Heart right ventricle (tissue), 16 donors: ENCODE measurements around the gene CACNA1A. TPM values are rescaled to one million over a fixed set of nuclear protein-coding genes. Genes with fewer than 3 reads are reported as not detected.
A peak's percentile ranks its signal among the peaks of the same experiment; 100 is the strongest.

Source experiments
- ATAC-seq, 8 donors: fragments of 200-7000 bp; cut with Tn5 transposase; one replicate each; pipeline ENCODE4 v1.9.1; 2020; ENCODE audit warnings: mild to moderate bottlenecking in 8 of 8, moderate library complexity in 8 of 8, moderate number of reproducible peaks in 1 of 8
- DNase-seq, 2 donors: peaks; one replicate each; pipeline ENCODE4 v3.0.0-alpha.2; 2020
- H3K27ac ChIP-seq, 10 donors: fragments of 200-600 bp; sonication (generic) in 2 of 10; one replicate each; pipeline versions ENCODE4 v1.5.0 to v1.8.0; 2020 to 2022; ENCODE audit warnings: mild to moderate bottlenecking in 3 of 10
- H3K27me3 ChIP-seq, 7 donors: fragments of 200-600 bp; one replicate each; pipeline ENCODE4 v1.8.0; 2021 to 2022; ENCODE audit warnings: mild to moderate bottlenecking in 2 of 7
- H3K36me3 ChIP-seq, 9 donors: fragments of 200-600 bp; sonication (generic) in 1 of 9; one replicate each; pipeline versions ENCODE4 v1.5.0 to v1.8.0; 2020 to 2022; ENCODE audit warnings: mild to moderate bottlenecking in 2 of 9
- H3K4me1 ChIP-seq, 9 donors: fragments of 200-600 bp; sonication (generic) in 1 of 9; one replicate each; pipeline versions ENCODE4 v1.5.0 to v1.8.0; 2020 to 2022; ENCODE audit warnings: mild to moderate bottlenecking in 4 of 9
- H3K4me3 ChIP-seq, 10 donors: fragments of 200-600 bp; sonication (generic) in 2 of 10; one replicate each; pipeline versions ENCODE4 v1.5.0 to v1.8.0; 2020 to 2022; ENCODE audit warnings: mild to moderate bottlenecking in 7 of 10, moderate library complexity in 2 of 10
- H3K9me3 ChIP-seq, 11 donors: fragments of 200-600 bp in 10 of 11; sonication (generic) in 2 of 11; one replicate each; pipeline versions ENCODE4 v1.5.0 to v1.8.0; 2013 to 2022; ENCODE audit warnings: mild to moderate bottlenecking in 2 of 11, control low read depth in 1 of 11, moderate library complexity in 1 of 11
- CTCF ChIP-seq, 9 donors: fragments of 200-600 bp; sonication (generic) in 2 of 9; IDR thresholded peaks; one replicate each; pipeline versions ENCODE4 v1.5.0 to v1.8.0; 2021 to 2022; ENCODE audit warnings: antibody characterized with exemption in 9 of 9, mild to moderate bottlenecking in 5 of 9, moderate library complexity in 1 of 9
- WGBS, 2 donors: extraction: QIAGEN DNeasy Blood & Tissue Kit; methylation state at CpG; one replicate each; pipeline ENCODE4 v1.1.7; 2013; ENCODE audit warnings: inconsistent platforms in 1 of 2; 5-methylcytosine and 5-hydroxymethylcytosine counted together
- intact Hi-C, 10 donors: fragments of 100-400 bp; cut with DNase I; formaldehyde crosslinking; loops; one replicate each; pipeline versions ENCODE4 v1.11.1 to v1.14.2; 2022
- polyA plus RNA-seq, 2 donors: library from polyadenylated mRNA; stranded (reverse); fragments of 200-250 nt; gene quantifications; one replicate each; pipeline ENCODE4 v1.2.3, GENCODE V29; 2013
- total RNA-seq, 10 donors: library from RNA; stranded (reverse); fragmentation: NEBNext Ultra II Directional in 3 of 10; extraction: Animal tissue kit (Norgen Biotek cat#: 25700) in 3 of 10; gene quantifications; one replicate each; pipeline versions ENCODE4 v1.2.1 to v1.2.4, GENCODE V29; 2021 to 2023
- donor health status: Arrhythmogenic right ventricular cardiomyopathy.
- donor health status: ischemic (EF 13 %, LVEDD 7.1; RV severe dilation, severe dysfunction).
- donor health status: healthy with polysubstance abuse.
- donor health status: DM: no; HTN: yes; CAD: no.
- donor health status: DM: no; HTN: no; CAD: no.
- donor health status: ischemic (EF 25% LVEDD 6.9; RV normal size, moderate dysfunction).
- donor health status: ischemic (EF 25% LVEDD 5.7; RV mildly dilated, moderate dysfunction).
- donor health status: healthy.
- donor health status: DM: yes; HTN: yes; CAD: no.
- donor health status: Ischemic cardiomyopathy.
- donor health status: ischemic (EF 35%, LVEDD 5.7; RV mildly dilated, moderate dysfunction).
- donor health status: nonischemic (EF 11% LVEDD 7.7; RV severe dilation, severe dysfunction).
- donor health status: DM: yes; HTN: yes; CAD: no.
- donor health status: PGD.
- donor health status: ischemic (EF 29% LVEDD 5.4; RV normal size, mild dysfunction).
- donor health status: nonischemic (EF 23%, LVEDD 6.1; RV moderate dilation, normal function).

CACNA1A gene
- total and polyA plus RNA-seq, 12 donors: 0.21 to 2.3 (median 0.66) TPM

- H3K4me1 ChIP-seq: peaks cover 18 to 88% (median 64%) of the 10 kb centered on the region in 9 donors
- no peak for TF ChIP-seq CTCF (IDR thresholded peaks at IDR 0.05)
- DNase-seq (peak; percentile 70 to 76), ATAC-seq (peak; percentile 31 to 53 (median 37))
- no peaks in the 10 kb centered on the region for H3K27me3 ChIP-seq
- 18 to 28% methylated on average over 20 of the region's 20 CpGs for WGBS, 2 donors
- peak overlapping the region; percentile 81 to 99 (median 96) for H3K27ac ChIP-seq
- H3K4me3 ChIP-seq: peak overlapping the region in 9 of 10 donors; percentile 16 to 55 (median 45)
- H3K9me3 ChIP-seq: no peaks in the 10 kb centered on the region
- intact Hi-C loops: loop anchor here in 2 of 10 donors (1.0 to 10.0 kb wide), 3 partner anchors 8 to 681 kb away; no protein-coding TSS in a partner anchor
- no peaks in the 10 kb centered on the region for H3K36me3 ChIP-seq
These were observed 342.5 kb downstream of the CACNA1A start for GRCh38 chr19:13163609-13164342.

- Histone ChIP-seq H3K27ac (peak overlapping the region; percentile 81 to 99 (median 96)), H3K4me3 (peak overlapping the region in 9 of 10 donors; percentile 17 to 55 (median 45)), H3K36me3 (no peaks in the 10 kb centered on the region), H3K4me1 (peaks cover 18 to 80% (median 61%) of the 10 kb centered on the region in 9 donors), H3K27me3 (no peaks in the 10 kb centered on the region), H3K9me3 (no peaks in the 10 kb centered on the region)
- intact Hi-C loops: loop anchor here in 2 of 10 donors (10.0 kb wide), 2 partner anchors 188 to 682 kb away; no protein-coding TSS in a partner anchor
- ATAC-seq: peak; percentile 84 to 92 (median 87)
- peak; percentile 96 to 99 for DNase-seq
- 3 to 4% methylated on average over 58 of the region's 58 CpGs for WGBS, 2 donors
- TF ChIP-seq CTCF (IDR thresholded peaks at IDR 0.05): no peak
These were observed 343.3 kb downstream of the CACNA1A start for GRCh38 chr19:13162724-13163608.

GRCh38 chr19:13160557-13160956, 345.7 kb downstream of the CACNA1A start:
- Histone ChIP-seq H3K4me1 (peaks cover 13 to 82% (median 52%) of the 10 kb centered on the region in 9 donors), H3K9me3 (no peaks in the 10 kb centered on the region), H3K36me3 (no peaks in the 10 kb centered on the region), H3K27ac (peak overlapping the region in 3 of 10 donors; percentile 30 to 99 (median 98)), H3K27me3 (no peaks in the 10 kb centered on the region), H3K4me3 (no peak overlapping the region)
- TF ChIP-seq CTCF (IDR thresholded peaks at IDR 0.05): no peak
- ATAC-seq (no peak), DNase-seq (no peak)
- 90 to 100% methylated on average over 1 of the region's 1 CpG for WGBS, 2 donors
- intact Hi-C loops: loop anchor here in 2 of 10 donors (10.0 kb wide), 2 partner anchors 186 to 684 kb away; no protein-coding TSS in a partner anchor

- TF ChIP-seq CTCF (IDR thresholded peaks at IDR 0.05): no peak
- Histone ChIP-seq H3K4me1 (peaks cover 10 to 82% (median 52%) of the 10 kb centered on the region in 9 donors), H3K27me3 (no peaks in the 10 kb centered on the region), H3K9me3 (no peaks in the 10 kb centered on the region), H3K4me3 (no peak overlapping the region), H3K27ac (peak overlapping the region in 1 of 10 donors; percentile 99), H3K36me3 (no peaks in the 10 kb centered on the region)
- intact Hi-C loops: loop anchor here in 5 of 10 donors (5.0 to 10.0 kb wide), 4 partner anchors 48 to 685 kb away; partner anchors contain the start of gene JUNB (in 1 of the 5)
- 96 to 98% methylated on average over 3 of the region's 3 CpGs for WGBS, 2 donors
- ATAC-seq (no peak), DNase-seq (no peak)
These were observed 346.6 kb downstream of the CACNA1A start for GRCh38 chr19:13159713-13160112.
